Activated CD8-positive, alpha-beta memory T cell treated with anti-CD3 and anti-CD28 coated beads for 4 hours (primary cell): ENCODE measurements around the gene BMAL2.

Source experiments
- DNase-seq, 2 donors: peaks; one replicate each; pipeline ENCODE4 v3.0.0-alpha.2; 2020; ENCODE audit warnings: low read depth in 2 of 2

Gene BMAL2

DNA sequence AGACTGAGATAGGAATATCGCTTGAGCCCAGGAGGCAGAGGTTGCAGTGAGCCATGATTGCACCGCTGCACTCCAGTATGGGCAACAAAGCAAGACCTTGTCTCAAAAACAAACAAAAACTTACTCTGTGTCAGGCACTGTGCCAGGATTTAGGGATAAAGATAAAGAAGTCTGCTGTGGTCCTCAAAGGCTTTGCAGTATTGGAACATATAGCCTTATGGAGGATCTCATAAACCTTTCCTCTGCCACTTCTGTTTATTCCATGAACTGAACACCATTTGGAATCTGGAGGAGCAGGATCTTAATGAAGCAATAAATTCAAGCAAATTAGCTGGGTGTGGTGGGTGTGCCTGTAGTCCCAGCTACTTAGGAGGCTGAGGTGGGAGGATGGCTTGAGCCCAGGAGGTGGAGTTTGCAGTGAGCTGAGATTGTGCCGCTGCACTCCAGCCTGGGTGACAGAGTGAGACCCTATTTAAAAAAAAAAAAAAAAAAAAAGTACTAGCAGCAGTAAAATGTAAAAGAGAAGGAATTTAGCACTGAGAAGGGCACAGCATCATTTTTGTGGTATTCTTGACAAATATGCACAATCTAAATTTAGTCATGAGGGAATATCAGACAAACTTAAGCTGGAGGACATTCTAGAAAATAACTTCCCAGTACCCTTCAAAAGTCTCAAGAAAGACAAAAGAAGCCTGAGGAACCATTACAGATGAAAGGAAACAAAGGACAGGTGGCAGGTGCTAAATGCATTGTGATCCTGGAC lies 27.1 kb downstream of the BMAL2 start:
- no peak for DNase-seq

DNA sequence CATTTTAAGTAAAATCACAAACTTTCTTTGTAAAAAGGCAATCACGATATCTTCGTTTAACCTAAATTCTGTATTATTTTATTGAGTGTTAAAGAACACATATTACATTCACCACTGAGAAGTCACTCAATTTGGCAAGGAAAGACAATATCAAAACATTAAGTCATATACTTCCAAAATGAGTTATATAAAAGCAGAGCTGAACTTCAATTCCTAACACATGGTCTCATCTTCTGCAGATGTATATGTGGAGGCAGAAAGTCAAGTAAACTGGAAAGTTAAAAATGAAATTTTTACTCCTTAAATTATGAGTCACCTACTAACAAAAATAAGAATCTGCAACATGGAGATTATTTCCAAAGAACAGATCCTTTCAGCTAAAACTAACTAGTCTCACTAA lies 28.7 kb downstream of the BMAL2 start:
- DNase-seq = no peak

GRCh38 chr12:27366621-27367020 lies 34.0 kb downstream of the BMAL2 start:
- DNase-seq = no peak

DNA sequence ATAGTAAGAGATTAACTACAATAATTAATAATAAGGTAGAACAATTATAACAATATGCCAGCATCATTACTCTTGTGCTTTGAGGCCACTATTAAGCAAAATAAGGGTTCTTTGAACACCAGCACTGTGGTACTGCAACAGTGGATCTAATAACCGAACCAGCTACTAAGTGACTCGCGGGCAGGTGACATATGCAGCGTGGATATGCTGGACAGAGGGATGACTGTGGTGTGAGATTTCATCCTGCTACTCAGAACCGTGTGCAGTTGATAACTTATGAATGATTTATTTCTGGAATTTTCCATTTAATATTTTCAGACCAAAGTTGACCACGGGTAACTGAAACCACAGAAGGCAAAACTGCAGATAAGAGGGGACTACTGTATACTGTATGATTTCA lies 34.4 kb downstream of the BMAL2 start:
- DNase-seq = no peak

GRCh38 chr12:27382171-27382795 lies 49.6 kb downstream of the BMAL2 start:
- no peak for DNase-seq
